Sigmoid colon (tissue), 7 donors: ENCODE data around the gene CDK13. TPM values are rescaled to one million over a fixed set of nuclear protein-coding genes. Genes with fewer than 3 reads are reported as not detected.

ENCODE experiments used
- DNase-seq: peaks from one replicate; pipeline ENCODE4 v3.0.0-alpha.2; 2019
- H3K27ac ChIP-seq, 4 donors: fragments of 200-600 bp; sonication (generic); one replicate each; pipeline ENCODE4 v1.5.1; 2016 to 2019; ENCODE audit warnings: mild to moderate bottlenecking in 1 of 4
- H3K27me3 ChIP-seq, 3 donors: fragments of 200-600 bp; sonication (generic); one replicate each; pipeline ENCODE4 v1.5.1; 2019; ENCODE audit warnings: mild to moderate bottlenecking in 1 of 3
- H3K36me3 ChIP-seq, 4 donors: fragments of 200-600 bp; sonication (generic); one replicate each; pipeline ENCODE4 v1.5.1; 2016 to 2019
- H3K4me1 ChIP-seq, 4 donors: fragments of 200-600 bp; sonication (generic); one replicate each; pipeline ENCODE4 v1.5.1; 2017 to 2019
- H3K4me3 ChIP-seq, 4 donors: fragments of 200-600 bp; sonication (generic); one replicate each; pipeline ENCODE4 v1.5.1; 2017 to 2019; ENCODE audit warnings: mild to moderate bottlenecking in 2 of 4, moderate library complexity in 1 of 4
- H3K9me3 ChIP-seq, 4 donors: fragments of 200-600 bp in 3 of 4; sonication (generic) in 3 of 4; one replicate each; pipeline versions ENCODE4 v1.5.1 to v1.6.1; 2013 to 2019
- CTCF ChIP-seq, 4 experiments: fragments of 450-650 bp in 3 of 4; fragments of 200-600 bp in 1 of 4; IDR thresholded peaks; one replicate each; pipeline ENCODE4 v1.5.1; 2016 to 2019; ENCODE audit warnings: antibody characterized with exemption in 4 of 4, mild to moderate bottlenecking in 3 of 4, moderate library complexity in 2 of 4
- EP300 ChIP-seq, 4 donors: sonication (generic); formaldehyde crosslinking; IDR thresholded peaks; one replicate each; pipeline ENCODE4 v1.6.1; 2017; ENCODE audit warnings: antibody characterized with exemption in 4 of 4
- POLR2A ChIP-seq, 2 donors: fragments of 450-650 bp; IDR thresholded peaks; one replicate each; pipeline ENCODE4 v1.6.1; 2016; ENCODE audit warnings: antibody characterized with exemption in 2 of 2, mild to moderate bottlenecking in 2 of 2, moderate library complexity in 2 of 2
- POLR2AphosphoS5 ChIP-seq, 4 donors: sonication (generic); formaldehyde crosslinking; IDR thresholded peaks; one replicate each; pipeline ENCODE4 v1.6.1; 2017; ENCODE audit warnings: antibody characterized with exemption in 4 of 4
- WGBS, 2 donors: extraction: QIAGEN DNeasy Blood & Tissue Kit; methylation state at CpG; one replicate each; pipeline ENCODE4 v1.1.7; 2013; 5-methylcytosine and 5-hydroxymethylcytosine counted together
- intact Hi-C: fragments of 100-400 bp; cut with DNase I; formaldehyde crosslinking; loops from one replicate; pipeline ENCODE4 v1.15.1; 2023
- polyA plus RNA-seq, 3 donors: library from polyadenylated mRNA; stranded (reverse); fragments of 200-250 nt; gene quantifications; one replicate each; pipeline ENCODE4 v1.2.3, GENCODE V29; 2013
- total RNA-seq, 4 donors: library from RNA; depleted of rRNA; stranded (reverse); fragments of >200 nt; gene quantifications; one replicate each; pipeline ENCODE4 v1.1.0, GENCODE V29; 2016
- donor health status: healthy with polysubstance abuse.
- donor health status: Bipolar disorder and iron deficiency.
- donor health status: healthy.

The CDK13 gene
- total and polyA plus RNA-seq, 7 donors = 8.4 to 80.0 (median 63.8) TPM

- 0% methylated on average over 79 of the region's 79 CpGs for WGBS, 2 donors
- H3K36me3 ChIP-seq = no peaks in the 10 kb centered on the region
- H3K9me3 ChIP-seq = no peaks in the 10 kb centered on the region
- H3K4me1 ChIP-seq = peaks cover 0 to 47% (median 42%) of the 10 kb centered on the region in 4 donors
- peak overlapping the region; percentile 92 to 100 (median 98) for H3K27ac ChIP-seq
- TF ChIP-seq POLR2A (IDR thresholded peaks at IDR 0.05) = no peak
- no peak for TF ChIP-seq EP300 (IDR thresholded peaks at IDR 0.05)
- TF ChIP-seq POLR2AphosphoS5 (IDR thresholded peaks at IDR 0.05) = peak in 3 of 4 donors; percentile 7 to 13 (median 7)
- peak; percentile 12 to 44 (median 28) for TF ChIP-seq CTCF (IDR thresholded peaks at IDR 0.05)
- H3K4me3 ChIP-seq = peak overlapping the region; percentile 84 to 94 (median 92)
- no peaks in the 10 kb centered on the region for H3K27me3 ChIP-seq
- peak; percentile 79 for DNase-seq
- intact Hi-C loops = loop anchor here (2.0 to 5.0 kb wide), 2 partner anchors 54 to 101 kb away; no protein-coding TSS in a partner anchor
These were observed 1.5 kb downstream of the CDK13 start for GRCh38 chr7:39951226-39952194.

- Histone ChIP-seq H3K4me1 (peaks cover 0 to 56% (median 48%) of the 10 kb centered on the region in 4 donors), H3K36me3 (no peaks in the 10 kb centered on the region), H3K27ac (peak overlapping the region; percentile 92 to 100 (median 98)), H3K4me3 (peak overlapping the region; percentile 84 to 94 (median 92)), H3K27me3 (no peaks in the 10 kb centered on the region), H3K9me3 (no peaks in the 10 kb centered on the region)
- 1 to 6% methylated on average over 2 of the region's 2 CpGs for WGBS, 2 donors
- TF ChIP-seq EP300 (IDR thresholded peaks at IDR 0.05) = no peak
- TF ChIP-seq POLR2A (IDR thresholded peaks at IDR 0.05) = no peak
- TF ChIP-seq CTCF (IDR thresholded peaks at IDR 0.05) = no peak
- TF ChIP-seq POLR2AphosphoS5 (IDR thresholded peaks at IDR 0.05) = no peak
- intact Hi-C loops = loop anchor here (5.0 kb wide), 1 partner anchor 55 kb away; no protein-coding TSS in a partner anchor
- DNase-seq = no peak
These were observed 2.3 kb downstream of the CDK13 start for GRCh38 chr7:39952374-39952773.

GRCh38 chr7:39952803-39953202, 2.7 kb downstream of the CDK13 start:
- H3K27me3 ChIP-seq = no peaks in the 10 kb centered on the region
- H3K9me3 ChIP-seq = no peaks in the 10 kb centered on the region
- intact Hi-C loops = loop anchor here (5.0 kb wide), 1 partner anchor 56 kb away; no protein-coding TSS in a partner anchor
- 5 to 12% methylated on average over 3 of the region's 3 CpGs for WGBS, 2 donors
- H3K36me3 ChIP-seq = no peaks in the 10 kb centered on the region
- H3K27ac ChIP-seq = peak overlapping the region in 3 of 4 donors; percentile 92 to 100 (median 99)
- H3K4me1 ChIP-seq = peaks cover 0 to 58% (median 50%) of the 10 kb centered on the region in 4 donors
- no peak for TF ChIP-seq POLR2A (IDR thresholded peaks at IDR 0.05)
- TF ChIP-seq POLR2AphosphoS5 (IDR thresholded peaks at IDR 0.05) = no peak
- no peak for TF ChIP-seq EP300 (IDR thresholded peaks at IDR 0.05)
- TF ChIP-seq CTCF (IDR thresholded peaks at IDR 0.05) = no peak
- H3K4me3 ChIP-seq = peak overlapping the region; percentile 5 to 94 (median 92)
- no peak for DNase-seq

GRCh38 chr7:39954694-39955093, 4.6 kb downstream of the CDK13 start:
- 52 to 74% methylated on average over 4 of the region's 4 CpGs for WGBS, 2 donors

More at GRCh38 chr7:39954694-39955093, 4.6 kb downstream of the CDK13 start:
- TF ChIP-seq CTCF (IDR thresholded peaks at IDR 0.05) (no peak), POLR2A (IDR thresholded peaks at IDR 0.05) (no peak), EP300 (IDR thresholded peaks at IDR 0.05) (no peak), POLR2AphosphoS5 (IDR thresholded peaks at IDR 0.05) (no peak)
- no peaks in the 10 kb centered on the region for H3K9me3 ChIP-seq
- no peaks in the 10 kb centered on the region for H3K36me3 ChIP-seq
- no peaks in the 10 kb centered on the region for H3K27me3 ChIP-seq
- H3K4me1 ChIP-seq = peaks cover 0 to 62% (median 46%) of the 10 kb centered on the region in 4 donors
- intact Hi-C loops = loop anchor here (5.0 kb wide), 1 partner anchor 57 kb away; no protein-coding TSS in a partner anchor
- no peak overlapping the region for H3K27ac ChIP-seq
- no peak for DNase-seq
- no peak overlapping the region for H3K4me3 ChIP-seq
